ENCODE measurements around the gene ABCA3. TPM values are rescaled to one million over a fixed set of nuclear protein-coding genes. Genes with fewer than 3 reads are reported as not detected.

Gene ABCA3
- total RNA-seq, 2 experiments from 2014 or later: 7.0 to 7.7 TPM

GRCh38 chr16:2323701-2324100, 16.8 kb downstream of the ABCA3 start:
- Histone ChIP-seq H3K27me3 (ENCODE audit: control insufficient read depth in 1 of 2, insufficient read depth in 2 of 2, low read length in 2 of 2) (no peaks in the 10 kb centered on the region), H3K27ac (ENCODE audit: low read depth in 1 of 2, low read length in 2 of 2) (no peak overlapping the region), H3K36me3 (ENCODE audit: insufficient read depth, low read length) (peaks cover 21% of the 10 kb centered on the region), H3K9me3 (ENCODE audit: control insufficient read depth in 1 of 2, insufficient read depth in 1 of 2, low read length in 2 of 2) (no peaks in the 10 kb centered on the region), H3K4me3 (ENCODE audit: low read length) (no peak overlapping the region), H3K4me1 (ENCODE audit: insufficient read depth, low read length) (no peaks in the 10 kb centered on the region)
- no peaks in the 10 kb centered on the region for H3K9me3 Mint-ChIP-seq
- DNase-seq (no peak), ATAC-seq (ENCODE audit: poor library complexity) (no peak)
- no peaks in the 10 kb centered on the region for H3K27me3 Mint-ChIP-seq
- intact Hi-C loops (cut with DNase I, micrococcal nuclease): no loop called here
- H3K36me3 Mint-ChIP-seq (ENCODE audit: low read depth): peaks cover 5% of the 10 kb centered on the region
- ChIA-PET CTCF (no interaction called here), POLR2A (no interaction called here)
- no peak overlapping the region for H3K4me3 Mint-ChIP-seq
- TF ChIP-seq, protein P1, sequence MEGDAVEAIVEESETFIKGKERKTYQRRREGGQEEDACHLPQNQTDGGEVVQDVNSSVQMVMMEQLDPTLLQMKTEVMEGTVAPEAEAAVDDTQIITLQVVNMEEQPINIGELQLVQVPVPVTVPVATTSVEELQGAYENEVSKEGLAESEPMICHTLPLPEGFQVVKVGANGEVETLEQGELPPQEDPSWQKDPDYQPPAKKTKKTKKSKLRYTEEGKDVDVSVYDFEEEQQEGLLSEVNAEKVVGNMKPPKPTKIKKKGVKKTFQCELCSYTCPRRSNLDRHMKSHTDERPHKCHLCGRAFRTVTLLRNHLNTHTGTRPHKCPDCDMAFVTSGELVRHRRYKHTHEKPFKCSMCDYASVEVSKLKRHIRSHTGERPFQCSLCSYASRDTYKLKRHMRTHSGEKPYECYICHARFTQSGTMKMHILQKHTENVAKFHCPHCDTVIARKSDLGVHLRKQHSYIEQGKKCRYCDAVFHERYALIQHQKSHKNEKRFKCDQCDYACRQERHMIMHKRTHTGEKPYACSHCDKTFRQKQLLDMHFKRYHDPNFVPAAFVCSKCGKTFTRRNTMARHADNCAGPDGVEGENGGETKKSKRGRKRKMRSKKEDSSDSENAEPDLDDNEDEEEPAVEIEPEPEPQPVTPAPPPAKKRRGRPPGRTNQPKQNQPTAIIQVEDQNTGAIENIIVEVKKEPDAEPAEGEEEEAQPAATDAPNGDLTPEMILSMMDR (IDR thresholded peaks at IDR 0.05): no peak
- no peak overlapping the region for H3K27ac Mint-ChIP-seq
- H3K4me1 Mint-ChIP-seq (ENCODE audit: low read depth): no peaks in the 10 kb centered on the region

DNA sequence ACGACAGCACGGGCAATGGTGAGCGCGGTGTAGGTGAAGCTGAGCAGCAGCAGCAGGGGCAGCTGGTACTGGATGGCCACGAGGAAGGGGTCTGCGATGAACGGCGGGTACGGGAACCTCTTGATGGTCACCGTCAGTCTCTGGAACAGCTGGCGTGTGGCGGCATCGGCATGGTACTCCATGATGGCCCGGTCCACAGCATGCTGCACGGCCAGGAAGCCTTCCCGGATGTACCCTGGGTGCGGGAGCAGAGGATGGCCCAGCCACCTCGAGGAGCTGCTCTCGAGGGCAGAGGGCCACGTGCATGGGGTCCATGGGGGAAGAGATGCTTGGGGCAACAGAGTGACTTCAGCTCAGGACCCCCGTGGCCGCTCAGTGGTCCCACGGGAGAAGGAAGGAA, 20.9 kb downstream of the ABCA3 start:
- ChIA-PET CTCF (no interaction called here), POLR2A (no interaction called here)
- Histone ChIP-seq H3K4me1 (ENCODE audit: insufficient read depth, low read length) (no peaks in the 10 kb centered on the region), H3K36me3 (ENCODE audit: insufficient read depth, low read length) (peaks cover 11% of the 10 kb centered on the region), H3K27me3 (ENCODE audit: control insufficient read depth in 1 of 2, insufficient read depth in 2 of 2, low read length in 2 of 2) (no peaks in the 10 kb centered on the region), H3K27ac (ENCODE audit: low read depth in 1 of 2, low read length in 2 of 2) (no peak overlapping the region), H3K4me3 (ENCODE audit: low read length) (no peak overlapping the region), H3K9me3 (ENCODE audit: control insufficient read depth in 1 of 2, insufficient read depth in 1 of 2, low read length in 2 of 2) (no peaks in the 10 kb centered on the region)
- H3K27me3 Mint-ChIP-seq: no peaks in the 10 kb centered on the region
- H3K4me3 Mint-ChIP-seq: no peak overlapping the region
- intact Hi-C loops (cut with DNase I, micrococcal nuclease): no loop called here
- no peak for ATAC-seq (ENCODE audit: poor library complexity)
- no peaks in the 10 kb centered on the region for H3K9me3 Mint-ChIP-seq
- H3K27ac Mint-ChIP-seq: no peak overlapping the region
- no peaks in the 10 kb centered on the region for H3K4me1 Mint-ChIP-seq (ENCODE audit: low read depth)
- H3K36me3 Mint-ChIP-seq (ENCODE audit: low read depth): peaks cover 5% of the 10 kb centered on the region
- TF ChIP-seq, protein P1 (IDR thresholded peaks at IDR 0.05): no peak
- no peak for DNase-seq

- ChIA-PET POLR2A (no interaction called here), CTCF (no interaction called here)
- H3K27ac Mint-ChIP-seq: no peak overlapping the region
Measured at GRCh38 chr16:2317231-2318020, 23.1 kb downstream of the ABCA3 start.

More at GRCh38 chr16:2317231-2318020, 23.1 kb downstream of the ABCA3 start:
- H3K4me1 Mint-ChIP-seq (ENCODE audit: low read depth): no peaks in the 10 kb centered on the region
- TF ChIP-seq, protein P1 (IDR thresholded peaks at IDR 0.05): no peak
- H3K27ac ChIP-seq (ENCODE audit: low read depth in 1 of 2, low read length in 2 of 2): no peak overlapping the region
- H3K4me1 ChIP-seq (ENCODE audit: insufficient read depth, low read length): no peaks in the 10 kb centered on the region
- no peaks in the 10 kb centered on the region for H3K9me3 Mint-ChIP-seq
- intact Hi-C loops (cut with DNase I, micrococcal nuclease): no loop called here
- DNase-seq (no peak), ATAC-seq (ENCODE audit: poor library complexity) (no peak)
- H3K36me3 ChIP-seq (ENCODE audit: insufficient read depth, low read length): peaks cover 3% of the 10 kb centered on the region
- no peak overlapping the region for H3K4me3 ChIP-seq (ENCODE audit: low read length)
- H3K4me3 Mint-ChIP-seq: no peak overlapping the region
- H3K9me3 ChIP-seq (ENCODE audit: control insufficient read depth in 1 of 2, insufficient read depth in 1 of 2, low read length in 2 of 2): no peaks in the 10 kb centered on the region
- no peaks in the 10 kb centered on the region for H3K36me3 Mint-ChIP-seq (ENCODE audit: low read depth)
- H3K27me3 ChIP-seq (ENCODE audit: control insufficient read depth in 1 of 2, insufficient read depth in 2 of 2, low read length in 2 of 2): no peaks in the 10 kb centered on the region
- H3K27me3 Mint-ChIP-seq: no peaks in the 10 kb centered on the region
